Muscle of back (tissue), 11 donors: ENCODE measurements around the gene PUS1. TPM values are rescaled to one million over a fixed set of nuclear protein-coding genes. Genes with fewer than 3 reads are reported as not detected.

Source experiments
- DNase-seq, 3 donors: peaks; one replicate each; pipeline versions ENCODE4 v3.0.0 to v3.0.0-alpha.2; 2013
- polyA plus RNA-seq, 10 donors: library from polyadenylated mRNA; unstranded; fragments of 120-200 nt; gene quantifications; one replicate each; pipeline ENCODE4 v1.2.1, GENCODE V29; 2013; ENCODE audit not compliant: insufficient read length in 10 of 10

PUS1 gene
- polyA plus RNA-seq, 10 donors, result 7.1 to 14.1 (median 11.7) TPM

DNA sequence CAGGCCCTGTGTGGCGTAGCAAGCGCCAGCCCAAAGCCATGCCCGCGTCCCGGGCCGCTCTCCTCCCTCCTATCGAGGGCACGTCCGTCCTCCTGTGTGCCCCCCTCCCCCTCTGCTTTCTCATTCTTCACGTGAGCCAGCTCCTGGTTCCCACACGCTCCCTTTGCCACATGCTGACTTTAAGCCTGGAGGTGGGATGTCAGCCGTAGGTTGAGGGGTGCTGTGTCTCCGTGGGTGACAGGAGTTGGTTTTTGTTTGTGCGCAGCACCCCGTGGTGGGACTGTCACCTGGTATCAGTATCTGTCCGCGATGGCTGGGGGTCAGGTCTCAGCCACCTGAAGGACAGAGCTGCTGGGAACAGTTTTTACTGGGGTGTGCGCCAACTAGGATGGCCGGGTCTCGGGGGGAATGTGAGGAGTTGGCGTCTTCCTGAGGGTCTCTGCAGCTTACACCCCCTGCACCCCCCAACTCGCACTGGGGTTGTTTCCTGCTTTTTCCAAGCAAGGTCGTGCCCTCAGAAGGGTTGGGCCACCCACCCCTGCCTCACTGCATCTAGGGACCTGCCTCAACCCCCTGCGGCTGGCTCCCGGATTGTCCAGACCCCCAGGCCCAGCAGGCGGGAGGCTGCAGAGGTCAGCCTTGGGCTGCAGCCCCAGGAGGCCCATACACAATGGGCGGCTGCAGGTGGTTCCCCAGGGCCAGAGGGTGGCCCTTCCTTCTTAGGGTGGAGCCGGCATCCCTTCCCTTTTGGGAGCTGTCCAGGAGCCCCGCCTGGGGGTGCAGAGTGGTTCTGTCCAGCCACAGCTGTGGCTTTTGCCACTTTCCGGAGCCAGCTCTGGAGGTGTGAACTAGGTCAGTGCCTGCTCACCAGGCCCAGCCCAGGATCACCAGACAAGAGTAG is 27.4 kb upstream of the PUS1 start:
- DNase-seq, result no peak

DNA sequence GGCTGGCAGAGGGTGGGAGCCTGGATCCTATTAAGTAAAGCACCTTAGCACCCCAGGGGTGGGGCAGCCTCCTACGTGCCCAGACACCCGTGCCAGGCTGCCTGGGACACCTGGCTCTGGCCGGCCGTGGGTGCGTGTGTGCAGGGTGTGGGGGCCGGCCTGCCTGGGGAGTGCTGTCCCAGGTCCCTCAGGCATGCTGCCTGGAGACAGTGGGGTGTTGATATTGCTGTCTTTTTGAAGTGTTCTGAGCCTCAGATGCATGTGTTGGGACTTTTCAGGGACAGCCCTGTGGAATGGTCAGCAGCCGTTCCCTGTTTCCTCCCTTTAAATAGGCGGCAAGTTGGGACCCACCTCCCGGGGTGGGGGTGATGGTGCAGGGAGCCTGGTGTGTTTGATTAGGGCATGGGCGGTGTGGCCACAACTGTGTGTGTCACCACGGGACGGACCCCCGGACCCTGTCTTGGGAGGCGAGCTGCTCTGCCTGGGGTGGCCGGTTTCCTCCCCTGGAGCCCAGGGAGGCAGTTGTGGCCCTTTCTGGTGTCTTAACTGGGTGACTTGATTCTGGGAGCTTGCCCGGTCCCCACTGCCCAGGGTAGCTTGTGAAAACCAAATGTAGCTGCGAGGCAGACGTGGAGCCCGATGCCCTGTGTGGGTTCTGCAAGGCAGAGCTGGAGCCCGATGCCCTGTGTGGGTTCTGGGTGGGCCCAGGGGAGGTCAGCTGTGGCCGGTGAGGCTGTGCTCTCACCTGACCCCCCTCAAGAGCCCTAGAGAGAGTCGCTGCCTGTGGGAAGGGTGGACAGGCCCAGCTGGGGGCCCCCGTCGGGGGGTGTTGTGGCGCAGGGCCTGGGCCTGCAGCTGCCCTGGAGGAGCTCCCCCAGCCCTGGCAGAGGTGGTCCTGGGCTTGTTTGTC is 26.5 kb upstream of the PUS1 start:
- DNase-seq, result no peak

DNA sequence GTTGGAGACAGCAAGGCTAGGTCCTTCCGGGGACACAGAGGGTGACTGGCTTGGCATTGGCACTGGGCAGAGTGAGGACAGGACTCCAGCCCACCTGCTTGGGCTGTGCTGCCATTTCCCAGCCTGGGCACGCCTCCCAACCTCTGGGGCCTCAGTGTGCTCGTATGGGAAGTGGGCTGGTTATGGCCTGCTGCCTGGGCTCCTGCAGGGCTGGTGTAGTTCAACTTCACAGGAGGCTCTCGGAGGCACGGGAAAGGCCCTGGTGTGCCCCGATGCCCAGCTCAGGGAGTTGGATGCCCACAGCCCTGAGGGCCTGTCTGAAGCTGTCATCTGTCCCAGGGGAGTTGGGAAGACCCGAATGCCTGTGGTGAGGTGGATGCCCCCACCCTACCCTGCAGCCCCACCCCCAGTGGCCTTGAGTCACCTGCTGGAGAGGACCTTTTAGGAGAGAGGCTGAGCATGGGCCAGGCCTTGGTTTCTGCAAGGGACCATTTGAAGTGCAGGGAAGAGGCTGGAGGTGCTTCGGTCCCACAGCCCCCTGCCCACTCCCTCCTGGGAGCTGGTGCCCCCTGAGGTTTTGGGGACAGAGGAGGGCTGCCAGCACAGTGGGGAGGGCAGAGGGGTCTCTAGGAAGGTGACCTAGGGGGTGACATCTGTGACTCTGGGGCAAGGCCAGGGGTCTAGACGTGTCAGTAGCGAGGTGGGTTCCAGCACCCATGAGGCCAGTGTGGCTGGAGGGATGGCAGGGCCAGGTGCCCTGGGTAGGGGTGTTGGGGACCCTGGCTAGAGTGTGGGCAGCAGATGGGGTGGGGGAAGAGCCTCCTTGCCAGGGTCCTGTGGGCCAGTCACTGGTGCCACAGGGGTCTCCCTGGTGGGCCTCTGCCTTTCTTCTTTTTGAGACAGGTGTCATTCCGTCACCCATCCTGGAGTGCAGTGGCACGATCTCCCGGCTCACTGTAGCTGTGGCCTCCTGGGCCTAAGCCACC is 25.5 kb upstream of the PUS1 start:
- no peak for DNase-seq

DNA sequence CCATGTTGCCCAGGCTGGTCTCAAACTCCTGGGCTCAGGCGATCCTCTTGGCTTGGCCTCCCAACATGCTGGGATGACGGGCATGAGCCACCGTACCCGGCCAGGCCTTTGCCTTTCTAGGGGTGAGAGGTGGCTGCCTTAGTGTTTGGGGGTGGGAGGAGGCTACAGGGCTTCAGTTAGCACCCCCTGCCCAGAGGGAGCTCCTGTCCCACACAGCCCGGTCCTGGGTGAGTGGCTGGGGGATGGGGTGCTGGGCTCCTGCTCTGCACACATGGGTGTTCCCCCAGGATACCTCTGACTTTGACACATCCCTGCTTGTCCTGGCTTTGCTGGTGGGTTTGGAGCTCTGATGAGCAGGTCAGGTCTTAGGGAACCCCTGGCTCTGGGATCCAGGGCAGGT is 24.7 kb upstream of the PUS1 start:
- DNase-seq, result no peak

DNA sequence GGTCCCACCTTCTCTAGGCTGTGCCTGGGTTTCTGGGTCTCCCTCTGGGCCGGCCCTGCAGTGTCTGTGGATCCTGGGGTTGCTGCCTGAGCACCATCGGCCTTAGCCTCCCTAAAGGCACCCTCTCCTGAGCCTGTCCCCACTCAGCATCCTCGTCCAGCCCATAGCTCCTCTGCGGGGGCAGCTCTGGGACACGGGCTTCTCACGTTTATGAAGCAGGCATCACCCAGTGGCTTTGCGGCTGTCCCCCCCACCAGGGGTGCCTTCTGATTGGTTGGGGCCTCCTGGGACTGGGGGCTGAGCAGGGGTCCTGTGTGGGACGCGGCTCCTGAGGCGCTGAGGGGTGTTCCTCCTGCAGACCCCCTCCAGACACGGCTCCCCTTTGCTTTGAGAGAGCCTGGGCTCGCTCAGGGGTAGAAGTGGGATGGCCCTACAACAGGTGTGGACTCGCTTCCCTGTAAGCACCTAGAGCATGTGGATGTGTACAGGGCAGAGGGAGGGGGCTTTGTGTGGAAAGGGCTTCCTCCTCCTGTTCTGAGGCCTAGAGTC is 23.9 kb upstream of the PUS1 start:
- no peak for DNase-seq

DNA sequence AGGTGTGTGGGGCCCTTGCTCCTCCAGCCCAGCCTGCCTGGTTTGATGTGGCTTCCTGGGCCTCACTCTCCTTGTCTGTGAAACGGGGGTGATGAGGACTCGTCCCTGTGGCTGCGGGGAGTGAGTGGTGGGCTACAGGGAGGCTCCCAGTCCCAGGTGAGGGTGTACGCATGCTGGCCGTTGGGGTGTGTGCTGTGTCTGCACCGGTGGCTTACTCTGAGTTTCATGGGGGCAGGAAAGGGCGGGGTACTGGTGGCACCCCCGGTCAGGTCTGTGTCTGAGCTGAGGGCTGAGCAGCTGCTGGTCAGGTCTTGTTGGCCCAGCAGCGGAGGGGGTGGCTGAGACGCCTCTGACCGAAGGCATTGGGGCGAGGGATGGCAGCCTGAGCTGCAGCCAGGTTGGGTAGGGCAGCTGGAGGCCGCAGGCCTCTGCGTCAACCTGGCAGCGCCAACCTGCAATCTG is 23.4 kb upstream of the PUS1 start:
- DNase-seq, result no peak

DNA sequence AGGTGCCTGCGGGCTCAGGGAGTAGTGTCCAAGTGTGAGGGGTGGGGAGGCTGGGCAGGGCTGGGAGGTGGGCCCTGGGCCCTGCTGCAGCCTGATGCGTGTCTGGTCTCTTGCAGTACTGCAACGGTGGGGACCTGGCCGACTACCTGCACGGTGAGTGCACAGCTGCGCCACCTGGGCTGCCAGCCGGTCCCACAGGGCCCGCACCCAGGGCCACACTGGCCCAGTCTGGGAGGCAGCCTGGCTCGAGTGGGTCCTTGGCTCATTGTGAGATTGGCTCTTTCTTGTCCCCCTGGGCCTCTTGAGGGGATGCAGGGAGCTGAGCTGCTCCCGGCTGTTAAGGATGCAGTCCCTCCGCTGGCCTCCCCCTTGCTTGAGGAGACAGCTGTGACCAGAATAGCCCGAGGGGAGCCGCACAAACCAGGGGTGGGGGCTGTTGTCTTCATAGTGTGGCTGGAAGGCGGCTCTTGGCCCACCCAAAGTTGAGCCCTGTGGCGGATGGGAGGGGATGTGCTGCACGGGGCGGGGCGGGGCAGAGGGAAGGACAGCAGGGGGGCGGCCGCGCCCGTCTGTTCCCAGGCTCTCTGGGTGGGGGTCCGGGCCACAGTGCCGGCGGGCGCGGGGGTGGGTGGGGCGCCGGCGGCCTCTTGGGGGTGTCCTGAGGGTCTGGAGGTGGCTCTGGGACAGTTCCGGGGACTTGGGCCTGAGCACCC is 21.5 kb upstream of the PUS1 start:
- no peak for DNase-seq

DNA sequence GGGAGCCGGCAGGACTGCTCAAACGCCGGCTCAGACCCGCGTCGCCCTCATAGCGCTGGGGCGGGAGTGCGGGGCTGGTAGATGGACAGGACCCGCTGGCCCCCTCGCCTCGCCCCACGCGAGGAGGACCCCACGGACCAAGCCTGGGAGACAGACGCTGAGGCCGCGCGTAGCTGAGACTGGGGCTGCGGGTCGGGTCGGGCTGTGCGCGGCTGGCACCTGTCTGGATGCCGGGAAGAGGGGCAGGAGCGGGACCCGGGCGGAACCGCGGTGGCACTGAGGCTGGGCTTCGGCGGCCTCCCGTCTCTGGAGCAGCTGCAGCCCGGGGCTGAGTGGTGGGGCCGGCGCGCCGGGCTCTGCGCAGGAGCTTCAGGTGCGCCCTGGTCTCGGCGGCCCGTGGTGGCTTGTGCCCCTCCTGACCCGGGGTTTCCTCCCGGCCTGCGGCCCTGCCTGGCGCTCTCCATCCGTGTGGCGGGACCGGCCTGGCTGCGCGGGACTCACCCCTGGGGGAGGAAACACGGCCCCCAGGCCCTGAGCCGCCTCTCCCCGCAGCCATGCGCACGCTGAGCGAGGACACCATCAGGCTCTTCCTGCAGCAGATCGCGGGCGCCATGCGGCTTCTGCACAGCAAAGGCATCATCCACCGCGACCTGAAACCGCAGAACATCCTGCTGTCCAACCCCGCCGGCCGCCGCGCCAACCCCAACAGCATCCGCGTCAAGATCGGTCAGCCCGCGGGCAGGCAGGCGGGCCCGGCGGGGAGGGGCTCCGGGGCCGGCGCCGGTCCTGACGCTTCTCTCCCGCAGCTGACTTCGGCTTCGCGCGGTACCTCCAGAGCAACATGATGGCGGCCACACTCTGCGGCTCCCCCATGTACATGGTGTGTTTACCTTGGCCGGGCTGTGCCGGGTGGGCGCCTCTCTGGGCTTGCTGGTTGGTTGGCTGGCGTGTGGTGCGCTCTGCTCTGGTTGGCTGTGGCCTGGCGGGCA is 20.7 kb upstream of the PUS1 start:
- DNase-seq, result no peak

DNA sequence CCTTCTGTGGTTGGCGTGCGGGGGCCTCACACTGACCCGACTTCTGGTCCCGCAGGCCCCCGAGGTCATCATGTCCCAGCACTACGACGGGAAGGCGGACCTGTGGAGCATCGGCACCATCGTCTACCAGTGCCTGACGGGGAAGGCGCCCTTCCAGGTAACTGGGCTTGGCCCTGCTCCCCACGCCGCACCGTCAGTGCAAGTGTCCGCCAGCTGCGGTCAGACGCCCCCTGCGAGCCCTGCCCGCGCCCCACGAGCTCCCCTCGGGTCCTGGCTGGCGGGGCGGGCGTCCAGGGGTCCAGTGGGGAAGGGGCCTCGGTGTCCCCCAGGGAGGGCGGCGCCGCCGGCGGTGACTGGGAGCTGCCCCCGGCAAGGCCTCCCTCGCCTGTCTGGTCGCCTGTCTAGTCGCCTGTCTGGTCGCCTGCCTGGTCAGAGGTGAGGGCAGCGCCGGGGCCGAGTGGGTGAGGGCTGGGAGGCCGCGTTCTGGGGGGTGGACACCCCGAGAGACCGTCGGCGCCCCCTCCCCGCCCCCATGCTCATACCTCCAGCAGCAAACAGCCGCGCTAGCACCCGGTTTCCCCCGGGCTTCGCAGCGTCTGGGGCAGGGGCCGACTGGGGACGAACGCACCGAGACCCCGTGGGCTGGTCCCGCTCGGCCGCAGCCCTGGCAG is 19.9 kb upstream of the PUS1 start:
- no peak for DNase-seq

DNA sequence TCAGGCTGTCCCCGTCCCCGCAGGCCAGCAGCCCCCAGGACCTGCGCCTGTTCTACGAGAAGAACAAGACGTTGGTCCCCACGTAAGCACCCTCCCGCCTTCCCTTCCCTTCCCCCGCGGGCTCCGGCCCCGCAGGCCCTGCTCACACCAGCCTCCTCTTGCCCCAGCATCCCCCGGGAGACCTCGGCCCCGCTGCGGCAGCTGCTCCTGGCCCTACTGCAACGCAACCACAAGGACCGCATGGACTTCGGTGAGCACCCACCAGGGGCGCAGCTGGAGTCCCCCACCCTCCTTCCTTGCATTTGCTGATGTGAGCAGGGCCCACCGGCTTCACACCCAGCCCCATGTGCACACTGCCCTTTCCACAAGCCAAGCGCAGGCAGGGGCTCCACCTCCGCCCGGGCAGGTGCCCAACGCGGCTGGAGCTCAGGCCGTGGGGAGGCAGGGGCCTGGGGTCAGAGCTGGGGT is 19.3 kb upstream of the PUS1 start:
- no peak for DNase-seq

DNA sequence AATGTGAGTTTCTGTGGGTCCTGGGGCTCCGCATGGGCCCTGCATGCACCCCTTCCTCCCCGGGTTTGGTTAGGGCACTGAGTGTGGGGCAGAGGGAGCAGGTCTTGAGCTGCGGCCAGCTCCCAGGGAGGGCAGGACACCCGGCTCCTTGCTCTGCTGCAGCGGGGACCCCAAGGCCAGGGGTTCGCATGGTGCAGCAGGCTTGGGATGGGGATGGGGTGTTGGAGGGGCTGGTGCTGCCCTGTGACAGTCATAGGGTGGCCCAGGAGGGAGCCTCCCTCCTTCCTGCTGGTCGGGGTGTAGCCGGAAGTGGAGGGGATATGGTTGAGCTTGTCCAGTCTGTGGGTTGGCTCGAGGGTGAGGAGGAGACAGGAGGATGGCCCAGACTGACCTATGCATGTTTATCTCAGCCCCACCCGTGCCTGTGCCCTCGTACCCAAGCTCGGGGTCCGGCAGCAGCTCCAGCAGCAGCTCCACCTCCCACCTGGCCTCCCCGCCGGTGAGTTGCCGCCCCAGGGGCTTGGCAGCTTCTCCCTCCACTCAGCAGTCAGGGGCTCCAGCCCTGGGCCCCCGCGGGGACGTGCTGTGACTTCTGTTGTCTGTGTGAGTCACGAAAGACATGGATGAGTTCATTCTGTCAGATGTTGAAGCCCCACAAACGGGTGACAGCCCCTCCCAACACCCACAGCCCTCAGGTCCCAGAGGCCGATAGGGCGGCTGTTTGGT is 18.6 kb upstream of the PUS1 start:
- DNase-seq, result no peak

DNA sequence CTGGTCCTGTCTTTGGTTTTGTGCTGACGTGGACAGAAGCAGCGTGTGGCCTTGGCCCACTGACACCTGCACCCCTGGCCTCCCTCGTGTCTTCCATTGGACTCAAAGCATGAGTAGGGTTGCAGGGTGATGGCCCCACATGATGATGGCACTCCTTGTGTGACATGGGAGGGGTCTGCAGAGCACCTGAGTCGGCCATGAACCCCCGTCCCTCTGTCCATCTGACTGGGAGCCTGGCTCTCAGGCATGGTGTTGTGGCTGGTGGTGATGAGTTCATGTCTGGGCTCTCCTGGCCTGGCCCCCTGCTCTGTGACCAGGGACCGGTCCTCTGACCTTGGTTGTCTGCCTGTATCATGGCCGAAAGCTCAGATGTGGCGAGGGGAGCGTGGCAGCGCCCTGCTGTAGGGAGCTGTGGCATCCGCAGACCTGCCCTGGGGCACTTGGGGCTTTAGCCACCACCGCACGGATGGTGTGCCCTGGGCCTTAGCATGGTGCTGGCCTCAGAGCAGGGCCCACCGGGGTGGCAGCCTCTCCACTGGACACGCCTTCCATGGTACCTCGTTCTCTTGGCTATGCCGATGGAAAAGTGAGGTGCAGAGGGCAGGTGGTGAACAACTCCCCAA is 17.9 kb upstream of the PUS1 start:
- no peak for DNase-seq

DNA sequence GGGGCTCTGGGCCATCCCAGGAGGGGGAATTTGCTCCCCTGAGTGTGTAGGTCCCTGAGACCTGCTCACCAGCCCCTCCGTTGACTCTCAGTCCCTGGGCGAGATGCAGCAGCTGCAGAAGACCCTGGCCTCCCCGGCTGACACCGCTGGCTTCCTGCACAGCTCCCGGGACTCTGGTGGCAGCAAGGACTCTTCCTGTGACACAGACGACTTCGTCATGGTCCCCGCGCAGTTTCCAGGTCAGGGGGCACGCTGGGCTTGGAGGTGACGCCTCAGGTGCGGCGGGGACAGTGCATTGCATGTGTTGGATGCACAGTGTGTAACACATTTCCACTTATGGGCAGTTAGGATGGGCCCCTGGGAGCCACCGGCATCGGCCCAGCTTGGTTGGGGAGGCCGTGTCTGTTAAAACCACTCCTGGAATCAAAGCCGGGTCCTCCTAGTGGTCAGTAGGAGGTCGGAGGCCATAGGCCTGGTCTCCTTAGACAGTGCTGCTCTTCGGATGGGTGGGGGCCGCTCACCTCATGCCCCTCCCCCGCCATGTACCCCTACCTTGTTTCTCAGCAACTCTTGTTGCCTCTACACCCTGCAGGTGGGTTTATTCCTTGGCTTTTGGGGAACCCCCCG is 17.1 kb upstream of the PUS1 start:
- DNase-seq, result no peak

DNA sequence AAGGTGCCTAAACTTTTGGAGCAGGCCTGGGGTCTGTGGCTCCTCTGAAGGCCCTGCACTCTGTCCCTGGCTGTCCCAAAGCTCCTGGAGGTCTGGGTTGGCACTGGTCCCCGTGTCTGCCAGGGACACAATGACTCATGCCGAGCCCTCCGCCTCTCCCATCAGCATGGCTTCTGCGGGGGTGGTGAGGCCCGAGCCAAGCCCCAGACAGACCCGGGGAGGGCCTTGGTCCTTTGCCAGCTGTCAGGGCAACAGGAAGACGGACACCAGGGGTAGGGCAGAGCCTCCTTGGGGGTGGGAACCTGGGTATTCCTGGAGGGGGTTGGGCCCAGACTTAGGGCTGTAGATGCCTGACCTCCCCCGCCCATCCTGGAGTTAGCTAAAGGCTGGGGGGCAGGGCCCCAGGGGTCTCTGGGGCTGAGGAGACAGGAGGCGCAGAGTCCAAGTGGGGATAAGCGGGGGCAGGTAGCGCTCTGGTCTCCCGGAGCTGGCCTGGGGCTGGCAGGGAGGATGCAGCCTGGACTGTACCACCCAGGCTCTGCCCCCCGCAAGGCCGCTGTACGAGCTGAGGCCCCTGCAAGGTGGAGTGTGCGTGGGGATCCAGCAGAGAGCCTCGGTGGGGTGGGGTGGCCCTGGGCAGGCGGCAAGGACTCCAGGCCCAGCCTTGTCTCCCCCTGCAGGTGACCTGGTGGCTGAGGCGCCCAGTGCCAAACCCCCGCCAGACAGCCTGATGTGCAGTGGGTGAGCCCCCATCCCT is 16.4 kb upstream of the PUS1 start:
- DNase-seq, result peak in 1 of 3 donors; percentile 57

DNA sequence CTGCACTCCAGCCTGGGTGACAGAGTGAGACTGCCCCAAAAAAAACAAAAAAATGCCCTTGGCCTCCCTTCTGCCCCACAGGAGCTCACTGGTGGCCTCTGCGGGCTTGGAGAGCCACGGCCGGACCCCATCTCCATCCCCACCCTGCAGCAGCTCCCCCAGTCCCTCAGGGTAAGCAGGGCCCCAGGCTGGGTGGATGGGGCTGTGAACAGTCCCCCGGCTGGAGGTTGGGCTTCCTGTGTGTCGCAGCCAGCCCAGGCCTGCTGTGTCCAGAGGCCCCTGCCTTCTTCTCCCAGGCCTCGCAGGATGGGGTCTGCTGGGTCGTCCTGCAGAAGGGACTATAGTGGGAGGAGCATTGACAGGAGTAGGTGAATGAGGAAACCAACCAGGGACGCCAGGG is 15.4 kb upstream of the PUS1 start:
- DNase-seq, result no peak

DNA sequence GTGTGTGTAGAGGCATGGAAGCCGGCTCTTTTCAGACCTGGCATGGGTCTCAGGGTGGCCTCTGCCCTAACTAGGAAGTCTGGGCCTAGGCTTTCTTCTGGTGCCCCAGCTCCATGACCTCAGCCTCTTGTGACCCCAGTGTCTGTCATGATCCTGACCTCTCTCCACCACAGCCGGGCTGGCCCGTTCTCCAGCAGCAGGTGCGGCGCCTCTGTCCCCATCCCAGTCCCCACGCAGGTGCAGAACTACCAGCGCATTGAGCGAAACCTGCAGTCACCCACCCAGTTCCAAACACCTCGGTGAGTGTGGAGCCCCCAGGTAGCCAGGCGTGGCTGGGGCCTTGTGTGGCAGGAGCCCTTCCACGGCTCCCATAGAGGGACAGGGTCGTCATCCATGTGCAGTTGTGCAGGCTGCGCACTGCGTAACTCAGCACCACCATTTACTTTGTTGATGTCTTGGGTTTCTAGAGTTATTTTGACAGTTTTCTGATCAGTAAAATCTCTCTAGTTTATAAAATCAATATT is 14.8 kb upstream of the PUS1 start:
- no peak for DNase-seq
